ENCODE results near the gene RERE.

RERE gene

GRCh38 chr1:8524627-8525157, 292.7 kb downstream of the RERE start:
- ChIA-PET POLR2A (interaction anchor here (1.2 to 2.0 kb wide), 2 partner anchors 10 to 179 kb away, joined by 3 to 11 read pairs; no protein-coding TSS in a partner anchor), CTCF (no interaction called here)
- DNase-seq (ENCODE audit: extremely low spot score): no peak
- TF ChIP-seq FOXA1 (IDR thresholded peaks at IDR 0.05) (no peak), CTBP1 (IDR thresholded peaks at IDR 0.05; ENCODE audit: borderline replicate concordance) (no peak), FOXK2 (IDR thresholded peaks at IDR 0.05) (no peak), ZNF384 (IDR thresholded peaks at IDR 0.05) (no peak), TARDBP (IDR thresholded peaks at IDR 0.05) (no peak), NFRKB (IDR thresholded peaks at IDR 0.05) (no peak), LEF1 (IDR thresholded peaks at IDR 0.05; ENCODE audit: borderline replicate concordance) (no peak), BHLHE40 (IDR thresholded peaks at IDR 0.05; ENCODE audit: borderline replicate concordance) (no peak), ELF4 (IDR thresholded peaks at IDR 0.05) (no peak), ARNT (IDR thresholded peaks at IDR 0.05) (no peak), FOXM1 (IDR thresholded peaks at IDR 0.05; ENCODE audit: borderline replicate concordance) (no peak)
- TF ChIP-seq, protein P1, sequence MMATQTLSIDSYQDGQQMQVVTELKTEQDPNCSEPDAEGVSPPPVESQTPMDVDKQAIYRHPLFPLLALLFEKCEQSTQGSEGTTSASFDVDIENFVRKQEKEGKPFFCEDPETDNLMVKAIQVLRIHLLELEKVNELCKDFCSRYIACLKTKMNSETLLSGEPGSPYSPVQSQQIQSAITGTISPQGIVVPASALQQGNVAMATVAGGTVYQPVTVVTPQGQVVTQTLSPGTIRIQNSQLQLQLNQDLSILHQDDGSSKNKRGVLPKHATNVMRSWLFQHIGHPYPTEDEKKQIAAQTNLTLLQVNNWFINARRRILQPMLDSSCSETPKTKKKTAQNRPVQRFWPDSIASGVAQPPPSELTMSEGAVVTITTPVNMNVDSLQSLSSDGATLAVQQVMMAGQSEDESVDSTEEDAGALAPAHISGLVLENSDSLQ (IDR thresholded peaks at IDR 0.05): no peak

DNA sequence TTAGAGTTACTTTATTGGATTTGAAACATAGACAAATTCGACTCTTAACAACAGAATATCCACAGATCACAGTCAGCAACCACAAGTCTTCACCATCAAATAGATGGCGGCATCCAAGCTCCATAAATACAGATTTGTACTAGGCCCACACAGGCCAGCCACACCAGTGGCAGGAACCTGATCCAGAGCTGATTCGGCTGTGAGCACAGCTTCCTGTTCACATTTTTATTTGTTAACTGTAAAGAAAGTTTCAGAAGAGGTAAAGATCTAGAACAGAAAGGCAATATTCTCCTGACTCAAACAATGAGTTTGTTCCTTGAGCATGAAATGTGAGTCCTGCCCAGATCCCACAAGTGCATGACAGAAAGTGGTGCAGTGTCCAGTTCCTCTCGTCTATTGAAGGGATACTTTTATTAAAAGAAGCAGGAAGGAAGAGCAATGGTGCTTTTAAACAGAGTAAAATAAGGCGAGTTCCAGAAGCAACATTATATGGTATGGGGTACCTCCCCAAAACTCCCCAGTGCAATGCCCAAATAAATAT, 293.7 kb downstream of the RERE start:
- ChIA-PET CTCF (no interaction called here), POLR2A (no interaction called here)
- TF ChIP-seq CTBP1 (IDR thresholded peaks at IDR 0.05; ENCODE audit: borderline replicate concordance) (no peak), TARDBP (IDR thresholded peaks at IDR 0.05) (no peak), LEF1 (IDR thresholded peaks at IDR 0.05; ENCODE audit: borderline replicate concordance) (no peak), SP1 (IDR thresholded peaks at IDR 0.05) (no peak), SUZ12 (IDR thresholded peaks at IDR 0.05) (no peak), FOXK2 (IDR thresholded peaks at IDR 0.05) (no peak), ZNF384 (IDR thresholded peaks at IDR 0.05) (no peak), L3MBTL2 (conservative IDR thresholded peaks at IDR 0.05) (no peak), FOXA1 (IDR thresholded peaks at IDR 0.05) (no peak)
- DNase-seq (ENCODE audit: extremely low spot score): no peak

DNA sequence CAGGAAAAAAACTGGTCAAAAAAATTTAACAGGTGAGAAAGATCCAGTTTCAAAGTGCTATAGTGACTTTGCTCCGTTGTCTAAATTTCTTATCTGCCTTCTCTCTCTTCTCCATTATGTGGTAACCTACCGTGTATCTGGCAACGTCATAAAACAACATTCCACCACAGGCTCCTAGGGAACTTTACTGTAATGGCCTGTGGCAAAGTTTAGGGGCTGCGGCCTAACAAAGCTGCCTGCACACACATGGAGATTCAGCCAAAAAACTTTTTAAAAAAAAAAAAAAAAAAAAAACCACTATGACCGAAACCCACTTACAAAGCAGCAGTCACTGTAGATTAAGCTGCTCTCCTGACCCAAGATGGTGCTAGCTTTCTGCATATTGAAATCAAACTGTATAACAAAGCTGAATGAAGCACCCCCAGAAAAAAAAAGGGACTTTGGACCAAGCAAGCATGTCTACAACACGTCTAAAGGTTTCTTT, 296.9 kb downstream of the RERE start:
- ChIA-PET CTCF (no interaction called here), POLR2A (no interaction called here)
- DNase-seq (ENCODE audit: extremely low spot score): no peak
- TF ChIP-seq BHLHE40 (IDR thresholded peaks at IDR 0.05; ENCODE audit: borderline replicate concordance) (no peak), ZNF384 (IDR thresholded peaks at IDR 0.05) (peak; percentile 60; the same call in 1 of the 2 replicates)

- TF ChIP-seq LEF1 (IDR thresholded peaks at IDR 0.05; ENCODE audit: borderline replicate concordance) (no peak), L3MBTL2 (conservative IDR thresholded peaks at IDR 0.05) (no peak), FOXM1 (IDR thresholded peaks at IDR 0.05; ENCODE audit: borderline replicate concordance) (no peak), SP1 (IDR thresholded peaks at IDR 0.05) (no peak), CTBP1 (IDR thresholded peaks at IDR 0.05; ENCODE audit: borderline replicate concordance) (no peak), BHLHE40 (IDR thresholded peaks at IDR 0.05; ENCODE audit: borderline replicate concordance) (no peak), ARNT (IDR thresholded peaks at IDR 0.05) (no peak), ELF4 (IDR thresholded peaks at IDR 0.05) (no peak), FOXK2 (IDR thresholded peaks at IDR 0.05) (no peak), FOXA1 (IDR thresholded peaks at IDR 0.05) (no peak), TARDBP (IDR thresholded peaks at IDR 0.05) (no peak), ZNF384 (IDR thresholded peaks at IDR 0.05) (no peak), NFRKB (IDR thresholded peaks at IDR 0.05) (no peak), SUZ12 (IDR thresholded peaks at IDR 0.05) (no peak)
- POLR2A ChIA-PET: no interaction called here
- CTCF ChIA-PET: no interaction called here
- no peak for DNase-seq (ENCODE audit: extremely low spot score)
Measured at GRCh38 chr1:8519167-8519566, 298.3 kb downstream of the RERE start.

DNA sequence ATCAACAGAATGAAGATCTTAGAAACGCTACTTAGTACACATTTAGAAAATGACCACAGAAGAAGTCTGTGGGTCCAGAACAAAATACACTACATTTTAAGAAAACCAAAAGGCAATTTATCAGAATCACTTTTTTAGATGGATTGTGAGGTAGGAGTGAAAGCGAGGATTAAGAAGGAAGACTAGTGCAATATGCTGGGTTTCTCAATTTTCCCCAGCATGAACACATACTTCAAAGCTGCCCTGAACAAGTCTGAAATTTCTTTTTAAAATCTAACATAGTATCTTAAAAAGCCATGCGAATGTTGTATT, 299.0 kb downstream of the RERE start:
- DNase-seq (ENCODE audit: extremely low spot score): no peak
- no peak for TF ChIP-seq FOXA1 (IDR thresholded peaks at IDR 0.05)
- TF ChIP-seq FOXK2 (IDR thresholded peaks at IDR 0.05): no peak
- no peak for TF ChIP-seq SUZ12 (IDR thresholded peaks at IDR 0.05)
- CTCF ChIA-PET: no interaction called here
- POLR2A ChIA-PET: no interaction called here

DNA sequence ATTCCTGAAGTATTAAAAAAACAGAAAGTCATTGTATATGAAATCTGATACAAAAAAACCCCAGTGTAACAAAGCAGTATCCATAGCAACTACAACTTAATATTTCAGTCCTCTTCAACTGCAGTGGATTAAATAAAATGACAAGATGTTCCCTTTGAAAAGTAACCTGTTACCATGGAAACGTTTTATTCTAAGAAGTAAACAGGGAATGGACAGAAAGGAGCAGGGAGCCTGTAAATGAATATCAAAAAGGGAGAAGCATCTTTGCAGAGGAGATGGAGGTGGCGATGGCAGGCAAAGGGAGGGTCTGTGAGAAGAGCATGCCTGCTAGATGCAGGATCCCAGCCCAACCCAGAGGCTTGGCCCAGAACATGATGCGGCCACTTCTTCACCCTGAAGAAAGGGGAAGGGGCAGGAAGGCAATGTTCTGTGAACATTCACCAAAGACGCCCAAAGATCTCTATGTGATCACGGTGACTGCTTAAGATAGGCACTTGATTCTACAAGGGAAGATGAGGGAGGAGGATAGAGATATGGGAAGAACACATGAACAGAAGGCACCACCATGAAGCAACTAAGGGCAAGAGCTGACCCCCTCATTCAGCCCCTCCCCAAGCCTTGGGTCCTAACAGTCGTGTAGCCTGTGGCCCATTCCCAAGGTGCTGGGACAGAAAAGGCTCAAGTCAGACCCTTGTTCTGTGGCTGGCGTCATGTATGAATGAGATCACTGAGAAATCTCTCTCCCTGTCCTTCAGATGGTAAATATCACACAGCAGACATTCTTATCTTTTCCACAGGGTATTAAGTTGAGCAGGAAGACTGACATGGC, 299.6 kb downstream of the RERE start:
- POLR2A ChIA-PET: interaction anchor here (1.3 kb wide), 1 partner anchor 8 kb away, joined by 9 read pairs; no protein-coding TSS in a partner anchor
- no peak for DNase-seq (ENCODE audit: extremely low spot score)

More for the DNA sequence above, 299.6 kb downstream of the RERE start:
- CTCF ChIA-PET: no interaction called here
- TF ChIP-seq FOXK2 (IDR thresholded peaks at IDR 0.05) (no peak), HDGF (IDR thresholded peaks at IDR 0.05; ENCODE audit: borderline replicate concordance) (no peak), LEF1 (IDR thresholded peaks at IDR 0.05; ENCODE audit: borderline replicate concordance) (no peak), NFRKB (IDR thresholded peaks at IDR 0.05) (no peak), FOXM1 (IDR thresholded peaks at IDR 0.05; ENCODE audit: borderline replicate concordance) (no peak), ARNT (IDR thresholded peaks at IDR 0.05) (no peak), FOXA1 (IDR thresholded peaks at IDR 0.05) (no peak), BHLHE40 (IDR thresholded peaks at IDR 0.05; ENCODE audit: borderline replicate concordance) (no peak), ELF4 (IDR thresholded peaks at IDR 0.05) (no peak), TARDBP (IDR thresholded peaks at IDR 0.05) (no peak), L3MBTL2 (conservative IDR thresholded peaks at IDR 0.05) (no peak), SUZ12 (IDR thresholded peaks at IDR 0.05) (no peak), SP1 (IDR thresholded peaks at IDR 0.05) (no peak), CTBP1 (IDR thresholded peaks at IDR 0.05; ENCODE audit: borderline replicate concordance) (no peak)
- TF ChIP-seq, protein P1 (IDR thresholded peaks at IDR 0.05): no peak
